H1 (cell line): ENCODE results near the gene TTLL5. TPM values are rescaled to one million over a fixed set of nuclear protein-coding genes. Genes with fewer than 3 reads are reported as not detected.

Experiments
- CTCF ChIA-PET: fragments of 300-600 bp; sonication (Branson Sonifier 250); formaldehyde crosslinking; loops from one replicate; lab custom pipeline; 2021; ENCODE audit not compliant: partially characterized antibody; lab: Charles Lee
- POLR2A ChIA-PET: fragments of 300-600 bp; sonication (Branson Sonifier 250); formaldehyde crosslinking; loops from one replicate; lab custom pipeline; 2021; ENCODE audit warnings: inconsistent platforms; ENCODE audit not compliant: partially characterized antibody; lab: Charles Lee
- DNase-seq, 2 experiments: peaks; one replicate each; pipeline versions ENCODE4 v3.0.0 to v3.0.0-alpha.2; 2010 to 2022; ENCODE audit warnings: low spot score in 2 of 2, low read depth in 1 of 2, mixed read lengths in 1 of 2
- FAIRE-seq: peaks from 2 replicates; lab custom pipeline; 2011; peaks lifted over from hg19 to GRCh38; lab: Jason Lieb, UNC
- H2AFZ ChIP-seq: 2 replicates; pipeline ENCODE4 v1.8.1; 2012; ENCODE audit warnings: low read length, inconsistent platforms
- H2AK5ac ChIP-seq: 2 replicates; pipeline ENCODE4 v1.6.1; 2013; ENCODE audit warnings: low read depth, low read length
- H2BK120ac ChIP-seq: replicated peaks from 2 replicates; pipeline ENCODE3; 2013; ENCODE audit warnings: low read depth, low read length, inconsistent platforms
- H2BK12ac ChIP-seq: 2 replicates; pipeline ENCODE4 v1.6.1; 2013; ENCODE audit warnings: low read depth, low read length
- H2BK15ac ChIP-seq: 2 replicates; pipeline ENCODE4 v1.6.1; 2013; ENCODE audit warnings: low read length
- H2BK20ac ChIP-seq: 2 replicates; pipeline ENCODE4 v1.6.1; 2013; ENCODE audit warnings: low read length
- H2BK5ac ChIP-seq: 2 replicates; pipeline ENCODE4 v1.6.1; 2013; ENCODE audit warnings: low read depth, low read length
- H3K14ac ChIP-seq: 2 replicates; pipeline ENCODE4 v1.6.1; 2013; ENCODE audit warnings: inconsistent platforms; ENCODE audit not compliant: insufficient read length
- H3K18ac ChIP-seq: 2 replicates; pipeline ENCODE4 v1.6.1; 2013; ENCODE audit warnings: low read length; ENCODE audit errors: extremely low read depth
- H3K23ac ChIP-seq: 2 replicates; pipeline ENCODE4 v1.6.1; 2013; ENCODE audit warnings: inconsistent platforms; ENCODE audit not compliant: insufficient read length
- H3K23me2 ChIP-seq: 2 replicates; pipeline ENCODE4 v1.6.1; 2013; ENCODE audit warnings: low read depth, low read length
- H3K27ac ChIP-seq: 2 replicates; pipeline ENCODE4 v1.6.1; 2011; ENCODE audit warnings: low read depth, low read length, inconsistent platforms
- H3K27me3 ChIP-seq, 4 experiments: replicated peaks in 1 of 4; 1 replicate in 1 of 4; 2 replicates in 3 of 4; pipeline versions ENCODE4 v1.6.1 to v1.8.1; 2011 to 2013; ENCODE audit warnings: low read length in 3 of 4, mild to moderate bottlenecking in 3 of 4, inconsistent platforms in 2 of 4, mixed read lengths in 2 of 4, moderate library complexity in 1 of 4; ENCODE audit not compliant: control insufficient read depth in 3 of 4, insufficient read depth in 3 of 4; ENCODE audit errors: extremely low read depth in 1 of 4
- H3K36me3 ChIP-seq, 4 experiments: 2 replicates each; pipeline versions ENCODE4 v1.6.1 to v1.8.1; 2011 to 2013; ENCODE audit warnings: mild to moderate bottlenecking in 4 of 4, low read length in 3 of 4, moderate library complexity in 2 of 4, control low read depth in 1 of 4, inconsistent platforms in 1 of 4; ENCODE audit not compliant: insufficient read depth in 4 of 4, control insufficient read depth in 2 of 4
- H3K4ac ChIP-seq: replicated peaks from 2 replicates; pipeline ENCODE3; 2013; ENCODE audit warnings: low read length, low read depth, mixed read lengths, inconsistent platforms; ENCODE audit not compliant: insufficient read length
- H3K4me1 ChIP-seq, 4 experiments: replicated peaks in 1 of 4; 1 replicate in 1 of 4; 2 replicates in 3 of 4; pipeline versions ENCODE4 v1.6.1 to v1.8.1; 2011 to 2013; ENCODE audit warnings: low read length in 3 of 4, inconsistent platforms in 2 of 4, mixed read lengths in 1 of 4; ENCODE audit not compliant: insufficient read depth in 4 of 4, control insufficient read depth in 3 of 4
- H3K4me2 ChIP-seq, 2 experiments: 2 replicates each; pipeline versions ENCODE4 v1.6.1 to v1.8.1; 2011 to 2013; ENCODE audit warnings: low read depth in 2 of 2, low read length in 2 of 2, control low read depth in 1 of 2, inconsistent platforms in 1 of 2, mild to moderate bottlenecking in 1 of 2; ENCODE audit not compliant: insufficient read depth in 1 of 2
- H3K4me3 ChIP-seq, 4 experiments: fragments of 200-600, 300-600 bp in 1 of 4; sonication (generic), shearing (Covaris generic), sonication (Bioruptor Twin) in 1 of 4; 2 replicates each; pipeline versions ENCODE4 v1.5.1 to v1.8.1; 2011 to 2016; ENCODE audit warnings: low read length in 4 of 4, low read depth in 3 of 4, control low read depth in 2 of 4, inconsistent platforms in 2 of 4, mild to moderate bottlenecking in 2 of 4, mixed read lengths in 1 of 4, moderate library complexity in 1 of 4; ENCODE audit not compliant: insufficient read depth in 2 of 4; ENCODE audit errors: extremely low read depth in 1 of 4
- H3K56ac ChIP-seq: replicated peaks from 2 replicates; pipeline ENCODE3; 2013; ENCODE audit warnings: low read depth, mild to moderate bottlenecking, mixed read lengths, low read length, inconsistent platforms; ENCODE audit not compliant: insufficient read length
- H3K79me1 ChIP-seq: 2 replicates; pipeline ENCODE4 v1.6.1; 2013; ENCODE audit warnings: low read depth, low read length, control low read depth
- H3K79me2 ChIP-seq, 2 experiments: 2 replicates each; pipeline versions ENCODE4 v1.6.1 to v1.8.1; 2012 to 2013; ENCODE audit warnings: low read length in 2 of 2, mild to moderate bottlenecking in 2 of 2, inconsistent platforms in 1 of 2; ENCODE audit not compliant: insufficient read depth in 2 of 2, control insufficient read depth in 1 of 2
- H3K9ac ChIP-seq, 4 experiments: replicated peaks in 1 of 4; 1 replicate in 1 of 4; 2 replicates in 3 of 4; pipeline versions ENCODE4 v1.6.1 to v1.8.1; 2011 to 2013; ENCODE audit warnings: low read depth in 3 of 4, low read length in 3 of 4, control low read depth in 2 of 4, mild to moderate bottlenecking in 2 of 4, moderate library complexity in 2 of 4, inconsistent platforms in 1 of 4; ENCODE audit errors: extremely low read depth in 1 of 4
- H3K9me3 ChIP-seq, 2 experiments: 2 replicates each; pipeline versions ENCODE4 v1.6.1 to v1.8.1; 2012 to 2013; ENCODE audit warnings: mild to moderate bottlenecking in 2 of 2, moderate library complexity in 2 of 2, control low read depth in 1 of 2, inconsistent platforms in 1 of 2, low read depth in 1 of 2, low read length in 1 of 2, mixed read lengths in 1 of 2; ENCODE audit not compliant: insufficient read depth in 2 of 2
- H4K20me1 ChIP-seq, 2 experiments: replicated peaks in 1 of 2; 2 replicates each; pipeline versions ENCODE3 to v1.8.1; 2011 to 2013; ENCODE audit warnings: inconsistent platforms in 2 of 2, low read length in 2 of 2, mild to moderate bottlenecking in 1 of 2; ENCODE audit not compliant: insufficient read depth in 2 of 2, control insufficient read depth in 1 of 2
- H4K5ac ChIP-seq: 2 replicates; pipeline ENCODE4 v1.6.1; 2013; ENCODE audit warnings: low read length, low read depth, mixed read lengths, inconsistent platforms; ENCODE audit not compliant: insufficient read length
- H4K8ac ChIP-seq: 2 replicates; pipeline ENCODE4 v1.8.0; 2013; ENCODE audit warnings: mild to moderate bottlenecking, moderate library complexity, low read length, inconsistent platforms; ENCODE audit not compliant: insufficient read depth; ENCODE audit errors: extremely low read depth
- H4K91ac ChIP-seq: replicated peaks from 2 replicates; pipeline ENCODE3; 2013; ENCODE audit warnings: low read length, mixed read lengths, inconsistent platforms; ENCODE audit not compliant: insufficient read length
- ATF3 ChIP-seq: IDR thresholded peaks from 2 replicates; pipeline ENCODE4 v1.6.1; 2011; ENCODE audit warnings: low read depth, mild to moderate bottlenecking, low read length; ENCODE audit not compliant: insufficient read depth
- BACH1 ChIP-seq: IDR thresholded peaks from 2 replicates; pipeline ENCODE4 v1.6.1; 2012; ENCODE audit warnings: low read length, improper control_type of control experiment
- CTBP2 ChIP-seq: IDR thresholded peaks from 2 replicates; pipeline ENCODE4 v1.7.0; 2011; ENCODE audit warnings: borderline replicate concordance, mild to moderate bottlenecking, moderate library complexity, mixed read lengths, low read length; ENCODE audit not compliant: insufficient read depth, insufficient read length
- EGR1 ChIP-seq: IDR thresholded peaks from 2 replicates; pipeline ENCODE4 v1.6.1; 2011; ENCODE audit warnings: low read depth, low read length, borderline replicate concordance
- FOSL1 ChIP-seq: IDR thresholded peaks from 2 replicates; pipeline ENCODE4 v1.6.1; 2011; ENCODE audit warnings: mild to moderate bottlenecking, low read depth, low read length, moderate library complexity; ENCODE audit not compliant: insufficient read depth
- KDM5A ChIP-seq: fragments of 200-600 bp; IDR thresholded peaks from 2 replicates; pipeline ENCODE4 v1.7.1; 2012; ENCODE audit warnings: mild to moderate bottlenecking, low read length, inconsistent platforms, mixed read lengths
- MAFK ChIP-seq: IDR thresholded peaks from 2 replicates; pipeline ENCODE4 v1.6.1; 2012; ENCODE audit warnings: low read depth, mild to moderate bottlenecking, improper control_type of control experiment, low read length
- POLR2AphosphoS5 ChIP-seq: IDR thresholded peaks from 2 replicates; pipeline ENCODE4 v1.6.1; 2011; ENCODE audit warnings: low read depth, low read length
- POU5F1 ChIP-seq: IDR thresholded peaks from 2 replicates; pipeline ENCODE4 v1.6.1; 2011; ENCODE audit warnings: low read depth, mild to moderate bottlenecking, low read length, moderate library complexity
- RNF2 ChIP-seq: fragments of 200-900, 300-1000 bp; sonication (generic); IDR thresholded peaks from 2 replicates; pipeline ENCODE4 v1.7.1; 2016; ENCODE audit warnings: borderline replicate concordance, low read depth, mild to moderate bottlenecking, antibody characterized with exemption, low read length; ENCODE audit not compliant: poor library complexity, severe bottlenecking; ENCODE audit errors: missing control alignments
- SP2 ChIP-seq: IDR thresholded peaks from 2 replicates; pipeline ENCODE4 v1.6.1; 2012; ENCODE audit warnings: mild to moderate bottlenecking, low read length, inconsistent platforms
- SRF ChIP-seq: IDR thresholded peaks from 2 replicates; pipeline ENCODE4 v1.6.1; 2011; ENCODE audit warnings: mild to moderate bottlenecking, low read depth, low read length, moderate library complexity
- TAF7 ChIP-seq: optimal IDR thresholded peaks from 2 replicates; pipeline ENCODE3; 2011; ENCODE audit warnings: low read depth, mild to moderate bottlenecking, inconsistent platforms, low read length, moderate library complexity, borderline replicate concordance
- WGBS, 2 experiments: shearing (Covaris generic) in 1 of 2; methylation state at CpG; one replicate each; pipeline versions ENCODE4 v1.1.6 to v1.1.7; 2013 to 2015; ENCODE audit warnings: low lambda C conversion rate in 2 of 2, mixed read lengths in 2 of 2, inconsistent platforms in 1 of 2, low coverage in 1 of 2, missing lambda C conversion rate in 1 of 2; ENCODE audit not compliant: insufficient replicate concordance in 2 of 2, insufficient coverage in 1 of 2, insufficient read length in 1 of 2; ENCODE audit errors: extremely low coverage in 1 of 2, missing lambda C conversion rate in 1 of 2; 5-methylcytosine and 5-hydroxymethylcytosine counted together
- polyA plus RNA-seq, 7 experiments: library from polyadenylated mRNA; depleted of rRNA in 3 of 7; stranded (reverse) in 5 of 7; unstranded in 2 of 7; fragments of >200 nt in 5 of 7; fragments of 200-250 nt in 2 of 7; gene quantifications; 1 replicate in 5 of 7; 2 replicates in 1 of 7; 4 replicates in 1 of 7; pipeline versions ENCODE4 v1.2.1 to v1.2.3, GENCODE V29; 2011 to 2013; ENCODE audit warnings: missing spikeins in 2 of 7, mixed read lengths in 2 of 7
- total RNA-seq: library from RNA; stranded (reverse); fragmentation: NEBNext Ultra II Directional; extraction: Animal tissue kit (Norgen Biotek cat#: 25700); gene quantifications from 2 replicates; pipeline ENCODE4 v1.2.1, GENCODE V29; 2021

The TTLL5 gene
- total and polyA plus RNA-seq, 2 of the 8 experiments (the other 6 are each of a cell fraction or from before 2014, with no cell fraction given): 16.1 to 45.9 TPM

GRCh38 chr14:75845136-75845804 is 184.2 kb downstream of the TTLL5 start:
- H4K91ac ChIP-seq: no peak overlapping the region
- H2BK20ac ChIP-seq: no peak overlapping the region
- H4K5ac ChIP-seq: no peak overlapping the region
- FAIRE-seq (no peak), DNase-seq (no peak)
- H2AK5ac ChIP-seq: no peak overlapping the region
- WGBS, 2 experiments: 89% methylated on average over 4 of the region's 4 CpGs; no CpG with 5 or more reads in 1 of the 2 experiments
- no peak overlapping the region for H2BK15ac ChIP-seq
- CTCF ChIA-PET: interaction anchor here (1.0 to 1.8 kb wide), 3 partner anchors 8 to 45 kb away, joined by 3 to 5 read pairs (median 3); no protein-coding TSS in a partner anchor
- peaks cover 0 to 2% of the 10 kb centered on the region in 2 experiments for H4K20me1 ChIP-seq
- no peak overlapping the region for H2BK5ac ChIP-seq
- H3K4me2 ChIP-seq: no peak overlapping the region
- no peak overlapping the region for H2BK120ac ChIP-seq
- no peaks in the 10 kb centered on the region for H3K79me2 ChIP-seq
- no peak overlapping the region for H3K14ac ChIP-seq
- H2AFZ ChIP-seq: no peak overlapping the region
- no peak overlapping the region for H3K4me3 ChIP-seq
- no peak overlapping the region for H3K23ac ChIP-seq
- H3K27ac ChIP-seq: no peak overlapping the region
- TF ChIP-seq KDM5A (no peak), TAF7 (no peak), POU5F1 (no peak), BACH1 (no peak), RNF2 (no peak), SP2 (no peak), ATF3 (no peak), POLR2AphosphoS5 (no peak), EGR1 (no peak), FOSL1 (no peak), CTBP2 (no peak), MAFK (no peak), SRF (no peak)
- TF ChIP-seq, all 59 proteins: peak for 0
- no peak overlapping the region for H3K4ac ChIP-seq
- no peak overlapping the region for H4K8ac ChIP-seq
- no peak overlapping the region for H3K9ac ChIP-seq
- no peaks in the 10 kb centered on the region for H3K79me1 ChIP-seq
- no peaks in the 10 kb centered on the region for H3K27me3 ChIP-seq
- no peaks in the 10 kb centered on the region for H3K9me3 ChIP-seq
- no peaks in the 10 kb centered on the region for H3K36me3 ChIP-seq
- no peak overlapping the region for H2BK12ac ChIP-seq
- no peak overlapping the region for H3K18ac ChIP-seq
- POLR2A ChIA-PET: no interaction called here
- H3K56ac ChIP-seq: no peak overlapping the region
- peaks cover 0 to 10% (median 4%) of the 10 kb centered on the region in 4 experiments; a peak in 2 of 7 replicates for H3K4me1 ChIP-seq
- H3K23me2 ChIP-seq: no peaks in the 10 kb centered on the region
